ENCODE data around the gene MERTK.
A peak's percentile ranks its signal among the peaks of the same experiment; 100 is the strongest.
"Not testable (repeated sequence)": the region's sequence is repeated elsewhere in the genome, so short reads cannot be mapped to it uniquely, and the experiment has no call there.

The MERTK gene

GRCh38 chr2:111897924-111898702 lies at the start of gene MERTK:
MERTK (plus strand) TSS chr2:111898607; CDS start chr2:111898736, 129 bp downstream.
- peak; percentile 31 for TF ChIP-seq CTCF (IDR thresholded peaks at IDR 0.05; ENCODE audit: low read depth, low read length)
- DNase-seq (ENCODE audit: low read depth in 2 of 2): peak; percentile 29 to 85
- H3K4me3 ChIP-seq (replicated peaks in 1 of 2; ENCODE audit: low read depth in 2 of 2, low read length in 2 of 2): peak within 1 kb of the TSS; percentile 57 to 60

GRCh38 chr2:111850646-111851045 lies 47.8 kb upstream of the MERTK start:
- not testable (repeated sequence) for H3K4me3 ChIP-seq (replicated peaks in 1 of 2; ENCODE audit: low read depth in 2 of 2, low read length in 2 of 2)
- peak; percentile 46 for TF ChIP-seq CTCF (IDR thresholded peaks at IDR 0.05; ENCODE audit: low read depth, low read length)
- DNase-seq (ENCODE audit: low read depth in 2 of 2): peak; percentile 0 to 67

GRCh38 chr2:111852544-111852943 lies 45.9 kb upstream of the MERTK start:
- peak in 1 of 2 donors; percentile 14 for DNase-seq (ENCODE audit: low read depth in 2 of 2)
- not testable (repeated sequence) for H3K4me3 ChIP-seq (replicated peaks in 1 of 2; ENCODE audit: low read depth in 2 of 2, low read length in 2 of 2)

- not testable (repeated sequence) for H3K4me3 ChIP-seq (replicated peaks in 1 of 2; ENCODE audit: low read depth in 2 of 2, low read length in 2 of 2); DNase-seq (ENCODE audit: low read depth in 2 of 2)
Observed at GRCh38 chr2:111860005-111860404, 38.4 kb upstream of the MERTK start.

- H3K4me3 ChIP-seq (replicated peaks in 1 of 2; ENCODE audit: low read depth in 2 of 2, low read length in 2 of 2); DNase-seq (ENCODE audit: low read depth in 2 of 2): not testable (repeated sequence)
Observed at GRCh38 chr2:111865124-111865523, 33.3 kb upstream of the MERTK start.

- not testable (repeated sequence) for H3K4me3 ChIP-seq (replicated peaks in 1 of 2; ENCODE audit: low read depth in 2 of 2, low read length in 2 of 2)
Observed at GRCh38 chr2:111872806-111873205, 25.6 kb upstream of the MERTK start.

GRCh38 chr2:111883661-111884591 lies 14.5 kb upstream of the MERTK start, which contains the start of gene ANAPC1:
ANAPC1 (minus strand) TSS chr2:111884193; CDS start chr2:111880825, 3,368 bp downstream.
- peak within 1 kb of the TSS; percentile 96 to 98 for H3K4me3 ChIP-seq (replicated peaks in 1 of 2; ENCODE audit: low read depth in 2 of 2, low read length in 2 of 2)
- TF ChIP-seq CTCF (IDR thresholded peaks at IDR 0.05; ENCODE audit: low read depth, low read length): no peak
- DNase-seq (ENCODE audit: low read depth in 2 of 2): peak; percentile 77

More at GRCh38 chr2:111872806-111873205, 25.6 kb upstream of the MERTK start:
- DNase-seq (ENCODE audit: low read depth in 2 of 2): not testable (repeated sequence)

- no peak for DNase-seq (ENCODE audit: low read depth in 2 of 2)
- H3K4me3 ChIP-seq (replicated peaks in 1 of 2; ENCODE audit: low read depth in 2 of 2, low read length in 2 of 2): peak overlapping the region; percentile 96 to 98
- TF ChIP-seq CTCF (IDR thresholded peaks at IDR 0.05; ENCODE audit: low read depth, low read length): no peak
Observed at GRCh38 chr2:111884592-111884964, 13.8 kb upstream of the MERTK start.
